Breast epithelium (tissue), 4 donors: ENCODE data around the gene ENOX1. TPM values are rescaled to one million over a fixed set of nuclear protein-coding genes. Genes with fewer than 3 reads are reported as not detected.

ENCODE experiments used
- DNase-seq, 2 donors: peaks; one replicate each; pipeline ENCODE4 v3.0.0-alpha.2; 2019; ENCODE audit warnings: low spot score in 2 of 2
- H3K27ac ChIP-seq, 2 donors: fragments of 200-600 bp; sonication (generic) in 1 of 2; one replicate each; pipeline ENCODE4 v1.5.1; 2016 to 2019; ENCODE audit warnings: mild to moderate bottlenecking in 1 of 2
- H3K27me3 ChIP-seq, 2 donors: fragments of 200-600 bp; sonication (generic) in 1 of 2; one replicate each; pipeline versions ENCODE4 v1.5.1 to v1.6.0; 2017 to 2019; ENCODE audit warnings: control low read depth in 1 of 2, mild to moderate bottlenecking in 1 of 2
- H3K36me3 ChIP-seq: fragments of 200-600 bp; one replicate; pipeline ENCODE4 v1.5.1; 2019
- H3K4me1 ChIP-seq, 2 donors: fragments of 200-600 bp; sonication (generic); one replicate each; pipeline ENCODE4 v1.5.1; 2016 to 2019; ENCODE audit warnings: control low read depth in 1 of 2
- H3K4me3 ChIP-seq, 3 donors: fragments of 200-600 bp; sonication (generic); 1 replicate in 2 of 3; 2 replicates in 1 of 3; pipeline ENCODE4 v1.5.1; 2016 to 2019; ENCODE audit warnings: mild to moderate bottlenecking in 3 of 3, moderate library complexity in 2 of 3
- H3K9me3 ChIP-seq, 2 donors: fragments of 200-600 bp; sonication (generic) in 1 of 2; one replicate each; pipeline ENCODE4 v1.5.1; 2016 to 2019; ENCODE audit warnings: control low read depth in 1 of 2
- CTCF ChIP-seq, 3 donors: fragments of 450-650 bp; IDR thresholded peaks; one replicate each; pipeline ENCODE4 v1.5.1; 2016 to 2017; ENCODE audit warnings: antibody characterized with exemption in 3 of 3, mild to moderate bottlenecking in 3 of 3, moderate library complexity in 3 of 3
- POLR2A ChIP-seq: fragments of 450-650 bp; IDR thresholded peaks from one replicate; pipeline ENCODE4 v1.6.1; 2016; ENCODE audit warnings: antibody characterized with exemption, mild to moderate bottlenecking, moderate library complexity
- POLR2AphosphoS5 ChIP-seq, 3 donors: sonication (generic); formaldehyde crosslinking; IDR thresholded peaks; one replicate each; pipeline ENCODE4 v1.6.1; 2017; ENCODE audit warnings: antibody characterized with exemption in 3 of 3
- intact Hi-C: fragments of 100-400 bp; cut with DNase I; formaldehyde crosslinking; loops from one replicate; pipeline ENCODE4 v1.15.1; 2023; ENCODE audit warnings: low total_unique reads
- total RNA-seq, 3 donors: library from RNA; depleted of rRNA; stranded (reverse); fragments of >200 nt; gene quantifications; one replicate each; pipeline ENCODE4 v1.1.0, GENCODE V29; 2016

The ENOX1 gene
- total RNA-seq, 3 donors from 2014 or later, result 1.9 to 2.3 (median 2.0) TPM

- H3K27ac ChIP-seq, result no peak overlapping the region
Measured at GRCh38 chr13:43492745-43493144, 294.0 kb downstream of the ENOX1 start.

GRCh38 chr13:43492311-43492710 is 294.5 kb downstream of the ENOX1 start:
- H3K27me3 ChIP-seq, result no peaks in the 10 kb centered on the region
- intact Hi-C loops, result no loop called here
- no peaks in the 10 kb centered on the region for H3K9me3 ChIP-seq
- no peak overlapping the region for H3K4me3 ChIP-seq
- DNase-seq, result no peak
- no peaks in the 10 kb centered on the region for H3K4me1 ChIP-seq
- H3K27ac ChIP-seq, result no peak overlapping the region
- H3K36me3 ChIP-seq, result no peaks in the 10 kb centered on the region
- no peak for TF ChIP-seq POLR2A
- TF ChIP-seq CTCF (IDR thresholded peaks at IDR 0.05), result no peak
- TF ChIP-seq POLR2AphosphoS5 (IDR thresholded peaks at IDR 0.05), result no peak

More at GRCh38 chr13:43492745-43493144, 294.0 kb downstream of the ENOX1 start:
- no peak overlapping the region for H3K4me3 ChIP-seq
- intact Hi-C loops, result no loop called here
- H3K36me3 ChIP-seq, result no peaks in the 10 kb centered on the region
- no peaks in the 10 kb centered on the region for H3K9me3 ChIP-seq
- H3K27me3 ChIP-seq, result no peaks in the 10 kb centered on the region
- TF ChIP-seq POLR2A, result no peak
- no peak for TF ChIP-seq CTCF (IDR thresholded peaks at IDR 0.05)
- no peak for TF ChIP-seq POLR2AphosphoS5 (IDR thresholded peaks at IDR 0.05)
- H3K4me1 ChIP-seq, result no peaks in the 10 kb centered on the region
- DNase-seq, result no peak

- H3K27me3 ChIP-seq, result no peaks in the 10 kb centered on the region
- no peaks in the 10 kb centered on the region for H3K9me3 ChIP-seq
- H3K36me3 ChIP-seq, result no peaks in the 10 kb centered on the region
- no peak for TF ChIP-seq POLR2A
- TF ChIP-seq CTCF (IDR thresholded peaks at IDR 0.05), result no peak
- no peak for TF ChIP-seq POLR2AphosphoS5 (IDR thresholded peaks at IDR 0.05)
- H3K4me1 ChIP-seq, result no peaks in the 10 kb centered on the region
- no peak overlapping the region for H3K4me3 ChIP-seq
- intact Hi-C loops, result no loop called here
- no peak for DNase-seq
- no peak overlapping the region for H3K27ac ChIP-seq
Measured at GRCh38 chr13:43489233-43489632, 297.5 kb downstream of the ENOX1 start.

GRCh38 chr13:43487885-43488284 is 298.9 kb downstream of the ENOX1 start:
- no peak overlapping the region for H3K27ac ChIP-seq
- no peaks in the 10 kb centered on the region for H3K4me1 ChIP-seq
- DNase-seq, result no peak
- H3K27me3 ChIP-seq, result no peaks in the 10 kb centered on the region
- H3K36me3 ChIP-seq, result no peaks in the 10 kb centered on the region
- intact Hi-C loops, result no loop called here
- no peak overlapping the region for H3K4me3 ChIP-seq
- no peaks in the 10 kb centered on the region for H3K9me3 ChIP-seq
- TF ChIP-seq POLR2A, result no peak
- TF ChIP-seq POLR2AphosphoS5 (IDR thresholded peaks at IDR 0.05), result no peak
- TF ChIP-seq CTCF (IDR thresholded peaks at IDR 0.05), result no peak

- no peaks in the 10 kb centered on the region for H3K4me1 ChIP-seq
- H3K27me3 ChIP-seq, result no peaks in the 10 kb centered on the region
- no peak overlapping the region for H3K4me3 ChIP-seq
Measured at GRCh38 chr13:43487461-43487860, 299.3 kb downstream of the ENOX1 start.

More at GRCh38 chr13:43487461-43487860, 299.3 kb downstream of the ENOX1 start:
- Histone ChIP-seq H3K36me3 (no peaks in the 10 kb centered on the region), H3K27ac (no peak overlapping the region), H3K9me3 (no peaks in the 10 kb centered on the region)
- intact Hi-C loops, result no loop called here
- no peak for TF ChIP-seq POLR2A
- TF ChIP-seq POLR2AphosphoS5 (IDR thresholded peaks at IDR 0.05), result no peak
- TF ChIP-seq CTCF (IDR thresholded peaks at IDR 0.05), result no peak
- no peak for DNase-seq
